B cell (primary cell): ENCODE data around the gene RNF141. TPM values are rescaled to one million over a fixed set of nuclear protein-coding genes. Genes with fewer than 3 reads are reported as not detected.

Experiments
- ATAC-seq: fragments of 200-7000 bp; cut with Tn5 transposase; one replicate; pipeline ENCODE4 v1.10.0; 2021; ENCODE audit warnings: low read depth, mild to moderate bottlenecking, moderate number of reproducible peaks, moderate library complexity
- CTCF ChIA-PET: fragments of 350-600 bp; sonication (Branson Sonifier 250); formaldehyde crosslinking; loops from one replicate; lab custom pipeline; 2021; ENCODE audit warnings: antibody characterized with exemption, inconsistent platforms; lab: Charles Lee
- POLR2A ChIA-PET: fragments of 350-600 bp; sonication (Branson Sonifier 250); formaldehyde crosslinking; loops from one replicate; lab custom pipeline; 2021; ENCODE audit warnings: antibody characterized with exemption; lab: Charles Lee
- DNase-seq: peaks from one replicate; pipeline ENCODE4 v3.0.0; 2013
- H2AFZ ChIP-seq: 2 replicates; pipeline ENCODE4 v1.6.1; 2012; ENCODE audit warnings: mild to moderate bottlenecking, low read depth, low read length; ENCODE audit not compliant: insufficient read depth, poor library complexity, severe bottlenecking
- H3K27ac ChIP-seq, 2 donors: 1 replicate in 1 of 2; 2 replicates in 1 of 2; pipeline ENCODE4 v1.5.1; 2012 to 2013; ENCODE audit warnings: low read length in 2 of 2, mild to moderate bottlenecking in 2 of 2, moderate library complexity in 1 of 2
- H3K27me3 ChIP-seq, 4 experiments: fragments of 200-600 bp in 1 of 4; sonication (generic) in 1 of 4; replicated peaks in 1 of 4; 1 replicate in 2 of 4; 2 replicates in 2 of 4; pipeline versions ENCODE4 v1.6.1 to v1.7.0; 2013 to 2016; ENCODE audit warnings: low read length in 3 of 4, mild to moderate bottlenecking in 2 of 4, mixed read lengths in 1 of 4, moderate library complexity in 1 of 4; ENCODE audit not compliant: insufficient read depth in 4 of 4, control insufficient read depth in 3 of 4; ENCODE audit errors: control extremely low read depth in 1 of 4
- H3K36me3 ChIP-seq, 2 experiments: replicated peaks in 1 of 2; 1 replicate in 1 of 2; 2 replicates in 1 of 2; pipeline versions ENCODE4 v1.6.1 to v1.7.1; 2013; ENCODE audit warnings: low read length in 1 of 2; ENCODE audit not compliant: insufficient read depth in 2 of 2, control insufficient read depth in 1 of 2; ENCODE audit errors: control extremely low read depth in 1 of 2, extremely low read depth in 1 of 2
- H3K4me1 ChIP-seq, 2 donors: fragments of 200-600 bp in 1 of 2; sonication (generic) in 1 of 2; 1 replicate in 1 of 2; 2 replicates in 1 of 2; pipeline versions ENCODE4 v1.5.1 to v1.6.1; 2013 to 2017; ENCODE audit warnings: low read length in 2 of 2; ENCODE audit not compliant: control insufficient read depth in 2 of 2, insufficient read depth in 2 of 2
- H3K4me2 ChIP-seq: replicated peaks from 2 replicates; pipeline ENCODE3; 2012; ENCODE audit warnings: mild to moderate bottlenecking, low read depth, low read length; ENCODE audit not compliant: poor library complexity, severe bottlenecking
- H3K4me3 ChIP-seq, 5 experiments: fragments of 200-600 bp in 1 of 5; sonication (generic) in 1 of 5; 1 replicate in 3 of 5; 2 replicates in 2 of 5; pipeline versions ENCODE4 v1.5.1 to v1.7.0; 2011 to 2016; ENCODE audit warnings: low read length in 4 of 5, mild to moderate bottlenecking in 4 of 5, low read depth in 2 of 5, control low read depth in 1 of 5, moderate library complexity in 1 of 5; ENCODE audit not compliant: insufficient read depth in 1 of 5; ENCODE audit errors: control extremely low read depth in 1 of 5, extremely low read depth in 1 of 5
- H3K79me2 ChIP-seq: fragments of 200-600 bp; sonication (generic); one replicate; pipeline ENCODE4 v1.6.0; 2016; ENCODE audit warnings: low read length; ENCODE audit not compliant: control insufficient read depth, insufficient read depth
- H3K9ac ChIP-seq: fragments of 200-600 bp; sonication (generic); 2 replicates; pipeline ENCODE4 v1.6.1; 2017; ENCODE audit warnings: mild to moderate bottlenecking, low read length, moderate library complexity
- H3K9me3 ChIP-seq, 3 donors: one replicate each; pipeline versions ENCODE4 v1.6.1 to v1.7.1; 2013; ENCODE audit warnings: low read length in 2 of 3; ENCODE audit not compliant: control insufficient read depth in 2 of 3, insufficient read depth in 1 of 3; ENCODE audit errors: control extremely low read depth in 1 of 3
- H4K20me1 ChIP-seq: 2 replicates; pipeline ENCODE4 v1.6.0; 2012; ENCODE audit warnings: mild to moderate bottlenecking, low read length; ENCODE audit not compliant: insufficient read depth, control insufficient read depth, poor library complexity, severe bottlenecking
- H3K27ac Mint-ChIP-seq: one replicate; pipeline ENCODE4 v1.8.0; 2021; ENCODE audit warnings: mixed read lengths
- H3K27me3 Mint-ChIP-seq: one replicate; pipeline ENCODE4 v1.8.0; 2021; ENCODE audit warnings: mixed read lengths
- H3K4me1 Mint-ChIP-seq: one replicate; pipeline ENCODE4 v1.8.0; 2021; ENCODE audit warnings: mixed read lengths
- H3K4me3 Mint-ChIP-seq: one replicate; pipeline ENCODE4 v1.8.0; 2021; ENCODE audit warnings: mixed read lengths
- H3K9me3 Mint-ChIP-seq: one replicate; pipeline ENCODE4 v1.8.0; 2022; ENCODE audit warnings: mixed read lengths; ENCODE audit not compliant: insufficient read depth
- CTCF ChIP-seq: fragments of 200-600 bp; IDR thresholded peaks from one replicate; pipeline ENCODE4 v1.8.0; 2022; ENCODE audit warnings: antibody characterized with exemption, mild to moderate bottlenecking
- EZH2 ChIP-seq: IDR thresholded peaks from 2 replicates; pipeline ENCODE4 v1.6.1; 2012; ENCODE audit warnings: borderline replicate concordance, low read depth, mild to moderate bottlenecking, moderate library complexity, low read length; ENCODE audit not compliant: insufficient read depth, poor library complexity, severe bottlenecking
- WGBS: methylation state at CpG from one replicate; pipeline ENCODE4 v1.1.5; 2013; ENCODE audit warnings: missing lambda C conversion rate; ENCODE audit not compliant: insufficient coverage; 5-methylcytosine and 5-hydroxymethylcytosine counted together
- intact Hi-C: fragments of 100-400 bp; cut with micrococcal nuclease; formaldehyde crosslinking; loops from one replicate; pipeline ENCODE4 v1.10.0; 2022
- polyA plus RNA-seq: library from polyadenylated mRNA; depleted of rRNA; stranded (reverse); fragments of >200 nt; gene quantifications from 2 replicates; pipeline ENCODE4 v1.2.3, GENCODE V29; 2012
- total RNA-seq, 2 donors: library from RNA; stranded (reverse); fragments of 120-200 nt in 1 of 2; gene quantifications; 1 replicate in 1 of 2; 2 replicates in 1 of 2; pipeline versions ENCODE4 v1.2.3 to v1.2.4, GENCODE V29; 2013 to 2022

RNF141 gene
- total and polyA plus RNA-seq, 2 donors (not counting 1 experiment from before 2014, with no cell fraction given): 23.3 to 48.2 TPM

GRCh38 chr11:10567446-10567845 lies 26.5 kb upstream of the RNF141 start:
- Histone ChIP-seq H2AFZ (no peak overlapping the region), H3K4me2 (no peak overlapping the region), H3K27ac (no peak overlapping the region), H3K36me3 (no peaks in the 10 kb centered on the region), H3K4me3 (no peak overlapping the region), H3K9ac (no peak overlapping the region), H3K4me1 (peaks cover 19 to 43% of the 10 kb centered on the region in 2 donors), H3K9me3 (no peaks in the 10 kb centered on the region), H3K79me2 (no peaks in the 10 kb centered on the region), H4K20me1 (no peaks in the 10 kb centered on the region), H3K27me3 (no peaks in the 10 kb centered on the region)
- Mint-ChIP-seq H3K9me3 (no peaks in the 10 kb centered on the region), H3K4me1 (peaks cover 60% of the 10 kb centered on the region), H3K27ac (no peak overlapping the region), H3K27me3 (no peaks in the 10 kb centered on the region), H3K4me3 (no peak overlapping the region)
- intact Hi-C loops: loop anchor here (5.0 kb wide), 1 partner anchor 35 kb away; no protein-coding TSS in a partner anchor
- TF ChIP-seq CTCF (no peak), EZH2 (no peak)
- DNase-seq: no peak
- no CpG with 5 or more reads among the region's 2 CpGs for WGBS
- ChIA-PET CTCF (interaction anchor here (0.7 to 4.7 kb wide), 5 partner anchors 21 to 166 kb away, joined by 3 to 57 read pairs (median 6); no protein-coding TSS in a partner anchor), POLR2A (no interaction called here)
- ATAC-seq: no peak

- H4K20me1 ChIP-seq: no peaks in the 10 kb centered on the region
- no peak overlapping the region for H3K4me3 Mint-ChIP-seq
- WGBS: 90% methylated on average over 2 of the region's 6 CpGs
- H3K9me3 ChIP-seq: no peaks in the 10 kb centered on the region
- peaks cover 18 to 42% of the 10 kb centered on the region in 2 donors for H3K4me1 ChIP-seq
- H3K4me3 ChIP-seq: no peak overlapping the region
- DNase-seq (no peak), ATAC-seq (no peak)
- no peak overlapping the region for H2AFZ ChIP-seq
- ChIA-PET CTCF (interaction anchor here (0.6 to 4.7 kb wide), 11 partner anchors 8 to 462 kb away, joined by 3 to 57 read pairs (median 5); partner anchors contain the start of gene RNF141), POLR2A (interaction anchor here (0.6 to 1.6 kb wide), 2 partner anchors 40 to 119 kb away, joined by 6 read pairs; no protein-coding TSS in a partner anchor)
- no peaks in the 10 kb centered on the region for H3K27me3 Mint-ChIP-seq
- no peak overlapping the region for H3K27ac Mint-ChIP-seq
- no peak overlapping the region for H3K27ac ChIP-seq
- TF ChIP-seq EZH2 (no peak), CTCF (no peak)
- H3K9ac ChIP-seq: no peak overlapping the region
- H3K4me1 Mint-ChIP-seq: peaks cover 57% of the 10 kb centered on the region
- intact Hi-C loops: loop anchor here (5.0 kb wide), 1 partner anchor 34 kb away; no protein-coding TSS in a partner anchor
- H3K4me2 ChIP-seq: no peak overlapping the region
- H3K27me3 ChIP-seq: no peaks in the 10 kb centered on the region
- H3K36me3 ChIP-seq: no peaks in the 10 kb centered on the region
- no peaks in the 10 kb centered on the region for H3K9me3 Mint-ChIP-seq
- H3K79me2 ChIP-seq: no peaks in the 10 kb centered on the region
Observed at GRCh38 chr11:10566257-10566957, 25.4 kb upstream of the RNF141 start.
